ENCODE data around the gene SARDH. TPM values are rescaled to one million over a fixed set of nuclear protein-coding genes. Genes with fewer than 3 reads are reported as not detected.

Gene SARDH
- total RNA-seq, 1 experiment from 2014 or later: 5.3 TPM

GRCh38 chr9:133679466-133680061 lies 58.6 kb downstream of the SARDH start:
- Histone ChIP-seq H3K14ac (ENCODE audit: insufficient read depth, low read length) (no peak overlapping the region; the same call in 1 of the 2 replicates), H3K27me3 (ENCODE audit: insufficient read depth, low read length) (no peaks in the 10 kb centered on the region), H4K5ac (ENCODE audit: insufficient read length, low read depth, low read length) (no peak overlapping the region), H4K91ac (ENCODE audit: insufficient read length, low read depth, low read length) (no peak overlapping the region), H2BK12ac (ENCODE audit: insufficient read length, low read depth, low read length) (no peak overlapping the region), H3K4me2 (ENCODE audit: insufficient read depth, insufficient read length, low read length) (no peak overlapping the region), H3K56ac (ENCODE audit: insufficient read length, low read depth, low read length) (no peak overlapping the region), H4K20me1 (ENCODE audit: control insufficient read depth, insufficient read depth, insufficient read length) (no peaks in the 10 kb centered on the region), H3K9me3 (ENCODE audit: control insufficient read depth, low read depth, low read length) (no peaks in the 10 kb centered on the region), H2BK20ac (ENCODE audit: low read depth, low read length, poor library complexity, severe bottlenecking) (no peak overlapping the region), H3K18ac (ENCODE audit: insufficient read length, low read depth, low read length) (no peak overlapping the region), H3T11ph (ENCODE audit: low read length) (no peak overlapping the region), H3K79me2 (ENCODE audit: insufficient read depth, low read length) (no peaks in the 10 kb centered on the region), H2AK5ac (ENCODE audit: insufficient read length, low read length) (no peak overlapping the region), H3K9ac (ENCODE audit: extremely low read depth, insufficient read length, low read length) (no peak overlapping the region), H3K79me1 (ENCODE audit: insufficient read depth, low read depth, low read length, poor library complexity, severe bottlenecking) (no peaks in the 10 kb centered on the region), H3K27ac (ENCODE audit: insufficient read length, low read depth, low read length) (no peak overlapping the region), H2AFZ (ENCODE audit: low read length) (no peak overlapping the region), H3K4me1 (ENCODE audit: insufficient read depth, low read length) (peaks cover 2% of the 10 kb centered on the region; the same call in 1 of the 2 replicates), H2BK5ac (ENCODE audit: insufficient read length, low read length) (no peak overlapping the region), H3K4ac (ENCODE audit: low read depth, low read length) (no peak overlapping the region), H4K8ac (replicated peaks; ENCODE audit: insufficient read length, low read depth, low read length) (no peak overlapping the region), H2BK120ac (ENCODE audit: low read depth, low read length, poor library complexity, severe bottlenecking) (no peak overlapping the region), H3K23me2 (ENCODE audit: insufficient read length, low read depth, low read length, poor library complexity, severe bottlenecking) (no peaks in the 10 kb centered on the region), H2BK15ac (ENCODE audit: low read depth, low read length) (no peak overlapping the region), H3K23ac (ENCODE audit: insufficient read length, low read depth, low read length) (no peak overlapping the region)
- H3K36me3 Mint-ChIP-seq (ENCODE audit: insufficient read depth in 1 of 3, low read depth in 3 of 3): no peaks in the 10 kb centered on the region; a peak in 1 of 7 replicates
- no peak for DNase-seq
- no CpG with 5 or more reads among the region's 35 CpGs for whole genome bisulfite sequencing (ENCODE audit: extremely low coverage, insufficient read length, low lambda C conversion rate)
- H3K27me3 Mint-ChIP-seq (ENCODE audit: low read depth): no peaks in the 10 kb centered on the region; the same call in 1 of the 2 replicates
- no peak overlapping the region for H3K4me3 Mint-ChIP-seq
- peaks cover 7 to 15% of the 10 kb centered on the region in 2 experiments for H3K4me1 Mint-ChIP-seq
- no peak overlapping the region for H3K27ac Mint-ChIP-seq
- no peak for TF ChIP-seq CTCF (conservative IDR thresholded peaks at IDR 0.05)
- H3K9me3 Mint-ChIP-seq: no peaks in the 10 kb centered on the region

All from H9 (cell line).